Tongue (tissue), 2 donors: Measurements from ENCODE around the gene LUZP1. TPM values are rescaled to one million over a fixed set of nuclear protein-coding genes. Genes with fewer than 3 reads are reported as not detected.

Experiments
- DNase-seq: peaks from one replicate; pipeline ENCODE4 v3.0.0-alpha.2; 2015
- total RNA-seq: library from RNA; depleted of rRNA; stranded (reverse); fragments of >200 nt; gene quantifications from one replicate; pipeline ENCODE4 v1.2.3, GENCODE V29; 2014

LUZP1 gene
- total RNA-seq, 1 donor from 2014 or later = 22.5 TPM

DNA sequence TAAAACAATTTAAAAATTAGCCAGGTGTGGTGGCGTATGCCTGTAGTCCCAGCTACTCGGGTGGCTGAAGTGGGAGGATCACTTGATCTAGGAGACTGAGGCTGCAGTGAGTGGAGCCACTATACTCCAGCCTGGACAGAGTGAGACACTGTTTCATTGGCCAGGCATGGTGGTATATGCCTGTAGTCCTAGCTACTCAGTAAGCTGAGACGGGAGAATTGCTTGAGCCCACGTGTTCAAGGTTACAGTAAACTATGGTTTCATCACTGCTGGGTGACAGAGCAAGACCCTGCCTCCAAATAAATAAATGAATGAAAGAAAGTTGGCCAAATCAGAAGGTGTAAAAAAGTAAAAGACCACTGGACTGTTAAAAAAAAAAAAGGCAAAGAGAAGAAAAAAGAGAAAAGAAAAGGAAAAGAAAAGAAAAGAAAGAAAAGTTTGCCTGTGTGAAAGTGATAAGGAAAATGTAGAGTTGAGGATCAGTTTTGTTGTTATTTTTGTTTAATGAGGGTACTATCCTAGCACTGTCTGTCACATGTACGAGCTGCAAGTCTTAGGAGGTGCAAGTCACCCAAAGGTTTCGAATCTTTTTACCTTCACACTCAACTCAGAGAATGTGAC, 52.3 kb downstream of the LUZP1 start:
- DNase-seq = no peak

DNA sequence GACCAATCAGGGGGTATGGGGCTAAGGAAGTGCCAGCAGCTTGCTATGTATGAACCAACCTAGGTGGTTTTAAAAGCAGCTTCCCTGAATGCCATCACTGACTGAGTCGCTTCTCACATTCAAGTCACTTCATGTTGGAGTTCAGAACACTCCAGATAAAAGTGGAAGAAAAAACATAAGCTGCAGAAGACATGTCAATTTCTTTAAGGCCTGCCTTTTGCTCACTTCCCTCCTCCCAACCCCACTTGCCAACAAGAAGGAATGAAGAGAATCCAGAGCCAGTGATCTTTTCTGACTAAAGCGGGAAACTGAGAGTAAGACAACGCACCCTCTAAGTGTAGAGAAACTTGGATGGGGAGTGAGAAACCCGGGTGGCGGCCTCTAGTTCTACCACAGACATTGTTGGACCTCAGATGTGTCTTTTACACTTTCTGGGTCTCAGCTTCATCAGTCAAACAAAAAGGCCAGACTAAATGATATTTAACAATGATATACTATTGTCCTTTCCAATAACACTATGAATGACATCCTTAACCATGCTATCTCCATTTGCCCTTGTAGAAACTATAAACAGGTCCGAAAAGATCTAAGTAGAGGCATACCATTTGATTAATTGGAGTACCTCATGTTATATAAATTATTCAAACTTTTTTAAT, 54.1 kb downstream of the LUZP1 start:
- DNase-seq = no peak

DNA sequence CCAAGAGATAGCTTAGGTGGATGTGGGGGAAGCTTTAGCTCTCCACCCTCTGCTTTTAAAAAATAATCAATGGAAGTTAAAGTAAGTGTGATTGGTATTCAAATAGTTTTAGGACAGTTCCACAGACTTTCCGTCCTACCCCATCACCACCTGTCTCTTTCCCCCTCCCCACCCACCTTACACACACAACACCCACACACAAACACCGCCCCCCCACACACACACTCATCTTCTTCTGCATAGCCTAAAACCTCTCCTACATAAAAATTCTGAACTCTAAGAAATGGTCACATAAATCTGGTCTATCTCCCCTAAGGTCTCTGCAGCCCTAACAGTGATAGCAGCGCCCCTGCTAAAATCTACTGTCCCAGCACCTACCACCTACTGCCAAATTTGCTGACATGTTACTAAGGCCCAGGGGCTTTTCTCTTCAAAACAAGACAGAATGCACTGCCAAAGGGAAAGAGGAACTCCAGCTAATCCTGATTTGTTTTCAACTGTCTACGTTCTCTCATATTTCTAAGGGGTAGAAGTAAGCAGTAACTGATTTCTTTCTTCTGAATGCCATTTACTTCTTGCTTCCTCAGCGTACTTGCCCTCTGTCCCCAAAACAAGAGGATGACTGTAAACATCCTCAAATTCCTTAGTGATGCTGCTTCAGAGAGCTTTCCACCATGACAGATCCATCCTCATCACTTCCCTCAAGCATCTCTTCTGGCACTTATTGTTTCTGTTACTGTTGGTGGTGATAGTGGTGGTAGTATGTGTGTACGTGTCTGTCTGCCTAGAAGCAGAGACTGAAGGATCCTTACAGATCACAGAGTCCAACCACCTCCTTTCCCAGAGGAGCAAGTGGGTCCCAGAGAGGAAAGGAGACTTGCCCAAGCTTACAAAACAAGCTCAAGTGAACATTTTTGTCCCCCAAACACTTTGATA, 56.8 kb downstream of the LUZP1 start:
- DNase-seq = no peak

DNA sequence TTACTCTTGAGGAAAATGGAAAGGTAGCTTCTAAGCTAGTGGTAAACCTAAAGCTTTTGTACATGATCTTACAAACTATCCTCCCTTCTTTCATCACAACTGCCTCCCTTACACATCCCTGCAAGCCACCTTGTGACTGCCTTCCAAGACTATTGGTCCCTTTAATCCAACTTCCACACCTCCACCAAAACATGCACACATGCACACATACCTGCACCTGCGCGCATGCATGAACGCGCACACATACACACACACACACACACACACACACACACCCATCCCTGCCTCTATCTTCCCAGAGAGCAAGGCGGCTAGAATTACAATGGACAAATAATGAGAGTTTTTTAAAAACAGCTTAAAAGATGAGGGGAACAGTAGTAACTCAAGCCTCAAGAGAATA, 58.3 kb downstream of the LUZP1 start:
- no peak for DNase-seq

DNA sequence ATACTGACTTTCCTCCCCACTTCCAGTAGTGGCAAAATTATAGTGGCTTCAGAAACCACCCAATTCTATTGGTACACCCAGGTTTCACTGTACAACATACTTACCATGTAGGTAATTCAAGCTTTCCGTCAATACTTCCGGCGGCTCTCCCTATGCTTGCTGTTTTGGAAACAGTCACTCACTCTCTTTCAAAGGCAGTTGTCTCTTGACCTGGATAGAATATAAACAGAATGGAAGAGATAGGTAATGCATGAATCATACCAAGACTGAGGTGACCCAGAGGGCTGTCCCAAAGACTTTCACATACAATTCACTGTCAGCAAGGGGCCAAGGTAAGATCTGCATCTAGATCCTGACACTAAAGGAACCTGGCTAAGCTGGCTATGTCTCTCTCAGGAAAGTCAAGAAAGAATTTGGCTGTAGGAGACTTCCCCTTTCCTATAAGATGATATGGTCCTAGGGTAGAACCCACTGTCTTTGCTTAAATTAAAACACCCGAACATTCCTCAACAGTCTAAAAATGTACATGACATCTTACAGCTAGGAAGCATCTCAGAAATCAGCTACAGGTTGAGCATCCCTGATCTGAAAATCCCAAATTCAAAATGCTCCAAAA, 59.6 kb downstream of the LUZP1 start:
- DNase-seq = no peak

DNA sequence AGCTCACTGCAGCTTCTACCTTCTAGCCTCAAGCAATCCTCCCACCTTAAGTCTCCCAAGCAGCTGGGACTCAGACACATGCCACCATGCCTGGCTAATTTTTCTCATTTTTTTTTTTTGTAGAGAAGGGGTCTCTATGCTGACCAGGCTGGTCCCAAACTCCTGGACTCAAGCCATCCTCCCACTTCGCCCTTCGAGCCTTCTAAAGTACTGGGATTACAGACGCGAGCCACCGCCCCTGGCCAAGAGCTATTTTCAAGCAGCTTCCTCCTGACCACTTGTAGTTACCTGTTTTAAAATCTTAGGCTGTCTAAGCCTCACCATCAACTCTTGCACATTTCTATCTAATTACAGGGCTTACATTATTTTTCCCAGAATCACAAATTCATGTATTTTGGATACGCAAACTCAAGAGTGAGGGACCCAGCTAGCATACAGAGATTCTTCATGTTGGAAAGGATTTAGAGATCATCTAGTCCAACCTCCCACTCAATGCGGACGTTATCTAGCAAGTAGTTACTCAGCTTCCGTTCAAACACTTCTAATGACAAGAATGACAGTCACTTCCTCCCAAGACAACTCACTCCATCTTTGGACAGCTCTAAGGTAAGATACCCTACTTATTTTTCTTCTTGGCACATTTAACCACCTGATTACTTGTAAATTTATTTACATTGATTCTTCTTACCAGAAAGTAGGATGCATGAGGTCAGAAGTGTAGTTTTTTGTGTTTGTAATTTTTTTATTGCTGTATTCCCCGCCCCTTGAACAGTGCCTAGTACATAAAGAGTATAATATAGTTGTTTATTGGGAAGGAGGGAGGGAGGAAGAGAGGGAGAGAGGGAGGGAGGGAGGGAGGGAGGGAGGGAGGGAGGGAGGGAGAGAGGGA, 65.4 kb downstream of the LUZP1 start:
- no peak for DNase-seq

DNA sequence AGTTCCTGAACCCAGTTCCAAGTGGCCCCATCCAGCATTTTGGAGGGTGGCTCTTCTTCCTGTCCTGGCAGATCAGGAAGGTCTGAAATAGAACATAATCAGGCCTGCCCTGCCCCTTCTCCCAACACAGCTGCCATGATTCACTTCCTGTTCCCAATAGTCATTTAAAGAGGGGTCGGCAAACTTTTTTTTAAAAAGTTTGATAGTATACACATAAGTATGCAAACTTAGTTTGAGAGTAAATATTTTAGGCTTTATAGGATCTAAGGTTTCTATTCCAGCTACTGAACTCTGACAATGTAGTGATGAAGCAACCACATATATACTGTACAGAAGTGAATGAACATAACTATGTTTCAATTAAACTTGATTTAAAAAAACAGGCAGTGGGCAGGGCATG, 66.4 kb downstream of the LUZP1 start:
- no peak for DNase-seq

DNA sequence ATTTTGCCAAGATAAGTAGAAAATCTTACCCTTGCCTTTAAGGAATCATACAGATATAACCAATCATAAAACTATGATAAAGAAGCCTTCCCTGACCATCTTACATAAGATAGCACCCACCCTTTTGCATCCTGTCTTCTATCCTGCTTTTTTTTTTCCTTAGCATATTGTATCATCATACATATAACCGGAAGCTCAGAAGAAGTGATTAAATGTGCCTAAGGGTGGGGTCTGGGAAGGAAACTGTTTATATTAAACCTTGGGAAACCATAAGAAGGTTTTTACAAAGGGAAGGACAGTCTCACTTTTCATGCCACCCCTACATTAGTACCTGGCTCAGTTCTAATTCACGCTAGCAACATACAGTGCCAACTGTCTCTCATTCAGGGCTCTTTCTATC, 66.8 kb downstream of the LUZP1 start:
- DNase-seq = no peak

DNA sequence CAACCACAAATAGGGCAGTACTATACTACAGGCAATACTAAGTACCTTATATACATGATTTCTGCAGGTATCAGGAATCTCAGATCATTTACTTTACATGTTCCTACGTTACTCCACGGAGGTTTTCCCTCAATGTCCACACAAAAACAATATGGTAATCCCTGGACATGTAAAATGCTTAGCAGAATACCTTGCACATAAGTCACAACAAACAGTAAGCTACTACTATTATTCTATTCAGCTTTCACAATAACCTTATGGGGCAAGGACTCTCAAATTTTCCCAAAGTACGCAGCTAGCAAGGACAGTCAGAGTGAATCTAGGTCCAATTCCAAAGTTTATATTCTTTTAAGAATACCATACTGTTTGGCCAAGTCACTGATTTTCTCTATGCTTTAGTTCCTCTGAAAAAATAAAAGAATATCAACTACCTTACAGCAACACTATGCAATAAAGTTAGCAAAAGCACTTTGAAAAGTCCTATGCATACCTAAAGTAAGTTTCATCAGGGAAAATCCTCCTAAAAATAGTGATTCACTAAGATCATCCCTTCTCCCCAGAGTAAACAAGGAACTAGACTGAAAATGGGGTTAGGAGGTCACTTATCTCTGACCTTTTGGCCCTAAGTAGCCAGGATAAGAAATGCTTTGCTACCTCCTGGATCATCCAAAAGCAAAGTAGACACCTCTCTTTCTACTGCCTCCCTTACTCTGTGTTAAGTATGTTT, 67.4 kb downstream of the LUZP1 start:
- no peak for DNase-seq

DNA sequence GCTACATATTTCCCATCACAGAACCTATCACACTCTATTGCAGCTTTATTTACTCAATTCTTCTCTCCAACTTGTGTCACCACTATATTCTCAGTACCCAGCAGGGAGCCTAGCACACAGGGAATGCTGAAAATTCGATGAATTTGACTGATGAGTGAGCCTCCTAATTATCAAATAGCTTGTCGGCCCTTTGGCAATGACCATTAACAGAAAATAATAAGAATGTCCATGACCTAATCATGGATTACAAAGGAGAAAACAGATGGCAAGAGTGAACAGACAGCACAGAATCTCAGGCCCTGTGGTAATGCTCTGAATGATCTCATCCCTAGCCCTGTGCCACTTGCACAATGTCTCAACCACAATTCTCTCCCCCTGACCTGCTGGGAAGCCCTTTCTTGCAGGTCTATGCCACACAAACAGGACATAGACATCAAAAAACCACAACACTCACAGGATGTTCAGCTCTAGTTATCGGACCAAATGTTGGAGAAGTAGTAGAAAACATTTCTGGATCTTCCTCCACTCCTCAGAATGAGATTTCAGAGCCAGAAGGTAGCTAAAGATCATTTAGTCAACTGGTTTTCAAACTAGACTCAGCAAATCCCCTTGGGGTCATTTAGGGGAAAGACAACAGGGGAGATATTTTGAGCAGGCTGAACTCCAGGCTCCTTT, 68.4 kb downstream of the LUZP1 start:
- DNase-seq = no peak

DNA sequence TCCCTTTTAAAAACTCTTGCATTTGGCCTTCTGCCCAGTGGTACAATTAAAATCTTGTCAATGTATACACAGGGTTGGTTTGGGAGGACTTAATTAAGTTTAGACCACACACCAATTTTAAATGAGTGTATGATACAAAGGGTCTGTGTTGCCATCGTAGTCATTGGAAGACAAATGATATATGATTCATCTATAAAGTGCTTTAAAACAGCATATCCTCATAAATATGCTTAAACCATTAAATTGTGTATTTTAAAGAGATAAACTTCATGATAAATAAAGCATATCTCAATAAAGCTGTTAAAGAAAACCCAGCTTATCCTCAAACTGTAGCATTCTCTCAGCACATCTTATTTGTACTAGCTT, 69.5 kb downstream of the LUZP1 start:
- DNase-seq = no peak

DNA sequence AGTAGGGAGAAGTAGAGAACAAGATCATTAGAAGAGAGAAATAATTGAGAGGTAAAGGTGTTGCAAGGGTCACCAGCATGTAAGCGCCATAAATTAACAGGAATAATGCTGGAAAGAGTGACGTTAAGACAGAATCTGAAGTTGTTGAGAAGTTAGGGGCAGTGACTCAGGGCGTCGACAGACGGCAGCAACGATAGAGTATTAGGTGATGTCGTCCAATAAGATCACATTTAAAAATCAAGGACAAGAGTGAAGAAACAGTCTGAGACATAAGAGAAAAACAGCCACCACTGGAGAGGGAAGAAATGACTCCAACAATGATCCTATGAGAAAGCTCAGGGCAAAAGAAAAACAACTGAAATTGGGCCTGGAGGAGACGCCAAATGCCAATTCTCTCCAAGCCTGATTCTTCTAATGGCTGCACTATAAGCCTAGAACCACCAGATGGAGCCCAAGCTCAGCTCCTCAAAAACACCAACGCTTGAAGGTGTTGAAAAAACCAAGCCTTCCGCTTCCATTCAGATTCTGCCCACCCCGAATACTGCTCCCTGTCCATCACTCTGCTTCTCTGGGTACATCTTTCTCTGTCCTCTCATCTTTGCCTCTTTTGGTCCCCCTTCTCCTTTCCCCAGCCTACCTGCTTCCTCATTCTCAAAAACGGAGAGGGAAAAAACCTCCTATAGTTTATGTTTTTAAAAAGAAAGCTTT, 70.0 kb downstream of the LUZP1 start:
- peak; percentile 89 for DNase-seq

DNA sequence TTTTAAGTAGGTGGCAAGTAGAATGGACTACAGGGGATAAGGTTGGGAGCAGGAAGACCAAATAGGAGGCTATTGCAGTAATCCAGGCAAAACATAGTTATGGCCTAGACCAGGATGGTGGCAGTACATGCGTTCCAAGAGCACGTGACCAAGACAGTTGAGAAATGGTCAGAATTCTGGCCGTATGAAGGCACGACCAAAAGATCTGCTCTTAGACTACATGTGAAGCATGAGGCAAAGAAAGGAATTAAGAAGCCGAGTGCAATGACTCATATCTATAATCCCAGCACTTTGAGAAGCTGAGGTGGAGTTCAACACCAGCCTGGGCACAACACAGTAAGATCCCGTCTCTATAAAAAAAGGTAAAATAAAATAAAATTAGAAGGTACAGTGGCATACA, 71.3 kb downstream of the LUZP1 start:
- no peak for DNase-seq

DNA sequence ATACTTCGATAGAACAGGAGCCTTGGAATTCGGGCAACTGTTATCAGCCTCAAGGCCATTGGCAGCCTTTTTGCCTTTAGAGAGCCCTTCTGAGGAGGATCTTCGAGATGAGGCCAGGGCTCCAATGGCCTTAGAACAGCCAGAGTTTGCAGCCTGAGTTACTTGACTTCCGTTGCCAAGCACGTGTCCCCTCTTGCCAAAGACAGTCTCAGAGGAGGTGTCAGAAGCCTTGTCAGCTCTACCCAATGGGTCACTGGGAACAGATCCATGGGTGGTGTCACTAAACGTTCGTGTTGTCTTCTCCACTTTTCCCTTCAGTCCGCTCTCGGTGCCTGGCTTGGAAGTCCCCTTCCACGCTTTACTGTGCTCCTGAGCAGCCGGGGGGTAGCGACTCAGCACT, 76.2 kb downstream of the LUZP1 start:
- no peak for DNase-seq

DNA sequence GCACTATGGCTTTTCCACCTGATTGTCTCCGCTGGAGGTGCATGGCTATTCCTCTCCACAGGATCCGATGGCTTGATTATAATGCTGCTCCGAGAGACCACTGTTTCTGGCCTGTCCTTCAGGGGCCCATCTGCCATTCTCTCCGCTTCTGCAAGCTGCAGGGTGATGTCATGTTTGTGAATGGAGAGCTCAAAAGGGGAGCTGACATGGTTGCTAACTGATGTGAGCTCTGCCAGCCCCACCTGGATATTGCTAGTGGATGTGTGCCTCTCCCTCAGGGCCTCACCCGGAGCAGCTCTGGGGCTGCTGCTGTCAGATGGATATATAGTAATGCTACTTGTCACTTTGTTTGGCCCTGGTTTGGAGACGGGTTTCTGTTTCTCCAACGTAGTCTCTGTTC, 77.1 kb downstream of the LUZP1 start:
- no peak for DNase-seq

DNA sequence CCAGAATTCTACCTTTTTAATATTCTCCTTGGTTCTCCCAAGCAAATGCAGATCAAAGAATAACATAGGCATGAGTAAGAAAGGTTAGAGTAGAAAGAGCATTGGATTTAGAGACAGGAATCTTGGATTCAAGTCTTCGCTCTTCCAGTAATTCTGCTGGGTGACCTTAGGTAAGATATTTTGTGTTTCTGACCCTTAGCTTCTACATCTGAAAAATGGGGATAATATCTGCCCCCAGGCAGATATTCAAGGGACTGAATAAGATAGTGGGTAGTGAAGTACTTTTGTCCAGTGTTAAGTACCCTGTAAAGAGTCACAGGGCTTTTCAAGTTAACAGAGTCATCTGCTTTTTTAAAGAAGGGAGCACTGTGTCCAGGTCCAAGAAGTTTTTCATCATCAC, 78.6 kb downstream of the LUZP1 start:
- no peak for DNase-seq

DNA sequence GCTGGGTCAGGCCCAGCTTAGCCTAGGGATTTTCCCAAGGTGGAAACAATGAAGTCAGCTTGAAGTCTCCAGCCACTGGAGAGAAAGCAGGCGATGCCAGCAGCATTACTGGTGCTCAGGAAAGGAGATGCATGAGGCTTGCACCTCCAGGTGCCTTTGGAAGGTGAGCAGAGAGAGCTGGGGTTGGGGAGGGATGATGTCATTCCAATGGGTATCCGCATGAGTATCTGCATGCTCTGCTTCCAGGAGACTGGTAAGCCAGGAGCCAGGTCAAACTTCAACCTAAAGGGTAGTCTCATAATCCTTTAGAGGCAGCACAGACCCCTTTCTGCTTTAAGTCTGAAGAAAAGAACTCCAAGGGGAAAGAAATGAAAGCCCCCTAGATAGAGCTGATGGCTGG, 80.6 kb downstream of the LUZP1 start:
- no peak for DNase-seq

DNA sequence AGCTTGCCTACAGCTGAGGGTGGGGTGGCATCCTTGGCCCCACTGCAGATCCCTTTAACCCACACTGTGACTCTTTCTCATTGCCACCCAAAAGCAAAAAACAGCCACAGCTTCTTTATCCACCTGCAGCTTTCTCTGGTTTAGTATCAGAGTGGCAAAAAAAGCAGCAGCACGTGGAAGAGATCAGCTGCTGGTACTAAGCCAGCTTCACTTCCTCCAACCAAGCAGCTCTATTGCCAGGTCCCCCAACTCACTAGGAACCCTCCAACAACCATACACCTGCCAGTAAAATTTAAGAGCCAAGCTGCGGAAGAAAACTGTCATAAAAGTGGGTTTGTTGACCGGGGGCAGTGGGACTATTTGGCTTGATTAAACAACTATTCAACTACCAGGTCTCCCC, 83.0 kb downstream of the LUZP1 start:
- DNase-seq = no peak

DNA sequence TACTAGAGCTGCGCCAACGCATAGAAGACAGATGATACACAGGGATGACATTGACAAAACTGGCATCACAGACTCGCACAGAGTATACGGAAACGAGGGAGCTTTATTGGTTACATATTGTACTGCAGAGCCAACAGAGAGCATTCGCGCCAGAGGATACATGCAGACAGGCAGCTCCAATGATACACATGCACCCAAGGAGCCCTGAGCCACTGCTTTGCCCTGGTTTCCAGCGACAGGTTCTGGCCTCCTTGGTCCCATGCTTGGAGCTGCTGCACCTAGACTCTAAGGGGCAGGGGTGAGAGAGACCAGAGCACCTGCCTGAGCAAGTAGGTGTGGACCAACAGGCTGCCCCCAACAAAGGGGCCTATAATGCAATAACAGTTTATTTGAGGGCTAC, 83.8 kb downstream of the LUZP1 start:
- DNase-seq = no peak
